Fibroblast of skin of left biceps (primary cell): ENCODE data around the gene POMT1.

Experiments used
- DNase-seq, 2 experiments: peaks; one replicate each; pipeline ENCODE4 v3.0.0-alpha.2; 2013; ENCODE audit warnings: low read depth in 2 of 2

The POMT1 gene

GRCh38 chr9:131554087-131554842, 51.5 kb downstream of the POMT1 start:
- DNase-seq: no peak

GRCh38 chr9:131554843-131555351, 52.2 kb downstream of the POMT1 start:
- DNase-seq: no peak

- no peak for DNase-seq
Observed at GRCh38 chr9:131555841-131556673, 53.3 kb downstream of the POMT1 start.

GRCh38 chr9:131557855-131558548, 55.3 kb downstream of the POMT1 start:
- no peak for DNase-seq

- DNase-seq: no peak
Observed at GRCh38 chr9:131559421-131560000, 56.8 kb downstream of the POMT1 start.

- peak in 1 of 2 experiments; percentile 4 for DNase-seq
Observed at GRCh38 chr9:131562032-131562959, 59.6 kb downstream of the POMT1 start.

GRCh38 chr9:131565369-131565768, 62.7 kb downstream of the POMT1 start:
- no peak for DNase-seq

GRCh38 chr9:131566158-131566557, 63.4 kb downstream of the POMT1 start:
- DNase-seq: no peak

GRCh38 chr9:131567910-131568309, 65.2 kb downstream of the POMT1 start:
- DNase-seq: no peak
